ENCODE data around the gene PTPRD.

PTPRD gene

GRCh38 chr9:9489183-9489582 lies 1123.6 kb downstream of the PTPRD start:
- Histone ChIP-seq H3K4me2 (ENCODE audit: low read depth, low read length, poor library complexity, severe bottlenecking) (no peak overlapping the region), H3K9ac (ENCODE audit: low read depth, low read length, poor library complexity, severe bottlenecking) (no peak overlapping the region), H3K4me1 (ENCODE audit: insufficient read depth, low read length, poor library complexity, severe bottlenecking) (no peaks in the 10 kb centered on the region), H3K79me2 (ENCODE audit: insufficient read depth, low read length) (no peaks in the 10 kb centered on the region), H3K4me3 (ENCODE audit: low read length, poor library complexity, severe bottlenecking) (no peak overlapping the region), H3K9me2 (replicated peaks; ENCODE audit: low read depth, low read length) (no peaks in the 10 kb centered on the region), H2AFZ (ENCODE audit: low read length) (no peak overlapping the region), H3K9me3 (ENCODE audit: insufficient read depth, low read depth, low read length) (no peaks in the 10 kb centered on the region), H3K36me3 (ENCODE audit: insufficient read depth, low read length) (no peaks in the 10 kb centered on the region), H3F3A (ENCODE audit: low read depth) (no peaks in the 10 kb centered on the region), H4K20me1 (ENCODE audit: insufficient read depth, low read length, poor library complexity, severe bottlenecking) (no peaks in the 10 kb centered on the region), H3K27me3 (ENCODE audit: insufficient read depth, low read length, poor library complexity, severe bottlenecking) (no peaks in the 10 kb centered on the region)
- no peak for TF ChIP-seq CTCF (conservative IDR thresholded peaks at IDR 0.05; ENCODE audit: low read length)
- no peak for TF ChIP-seq EZH2phosphoT487 (IDR thresholded peaks at IDR 0.05; ENCODE audit: borderline replicate concordance)

- no peaks in the 10 kb centered on the region for H4K20me1 ChIP-seq (ENCODE audit: insufficient read depth, low read length, poor library complexity, severe bottlenecking)
- H3K79me2 ChIP-seq (ENCODE audit: insufficient read depth, low read length), result no peaks in the 10 kb centered on the region
- H3K9me3 ChIP-seq (ENCODE audit: insufficient read depth, low read depth, low read length), result no peaks in the 10 kb centered on the region
- no peaks in the 10 kb centered on the region for H3K27me3 ChIP-seq (ENCODE audit: insufficient read depth, low read length, poor library complexity, severe bottlenecking)
- TF ChIP-seq CTCF (conservative IDR thresholded peaks at IDR 0.05; ENCODE audit: low read length), result no peak
- no peak for TF ChIP-seq EZH2phosphoT487 (IDR thresholded peaks at IDR 0.05; ENCODE audit: borderline replicate concordance)
- H3K4me1 ChIP-seq (ENCODE audit: insufficient read depth, low read length, poor library complexity, severe bottlenecking), result no peaks in the 10 kb centered on the region
- H3K36me3 ChIP-seq (ENCODE audit: insufficient read depth, low read length), result no peaks in the 10 kb centered on the region
- no peak overlapping the region for H3K4me2 ChIP-seq (ENCODE audit: low read depth, low read length, poor library complexity, severe bottlenecking)
- H3K9ac ChIP-seq (ENCODE audit: low read depth, low read length, poor library complexity, severe bottlenecking), result no peak overlapping the region
- H2AFZ ChIP-seq (ENCODE audit: low read length), result no peak overlapping the region
- H3F3A ChIP-seq (ENCODE audit: low read depth), result no peaks in the 10 kb centered on the region
- no peaks in the 10 kb centered on the region for H3K9me2 ChIP-seq (replicated peaks; ENCODE audit: low read depth, low read length)
- H3K4me3 ChIP-seq (ENCODE audit: low read length, poor library complexity, severe bottlenecking), result no peak overlapping the region
Measured at GRCh38 chr9:9483175-9483574, 1129.6 kb downstream of the PTPRD start.

GRCh38 chr9:9478741-9479140 lies 1134.1 kb downstream of the PTPRD start:
- no peaks in the 10 kb centered on the region for H4K20me1 ChIP-seq (ENCODE audit: insufficient read depth, low read length, poor library complexity, severe bottlenecking)
- H3K9ac ChIP-seq (ENCODE audit: low read depth, low read length, poor library complexity, severe bottlenecking), result no peak overlapping the region
- no peaks in the 10 kb centered on the region for H3K27me3 ChIP-seq (ENCODE audit: insufficient read depth, low read length, poor library complexity, severe bottlenecking)

More at GRCh38 chr9:9478741-9479140, 1134.1 kb downstream of the PTPRD start:
- H3K4me1 ChIP-seq (ENCODE audit: insufficient read depth, low read length, poor library complexity, severe bottlenecking), result no peaks in the 10 kb centered on the region
- no peak overlapping the region for H2AFZ ChIP-seq (ENCODE audit: low read length)
- no peaks in the 10 kb centered on the region for H3K79me2 ChIP-seq (ENCODE audit: insufficient read depth, low read length)
- no peak overlapping the region for H3K4me2 ChIP-seq (ENCODE audit: low read depth, low read length, poor library complexity, severe bottlenecking)
- no peaks in the 10 kb centered on the region for H3F3A ChIP-seq (ENCODE audit: low read depth)
- no peaks in the 10 kb centered on the region for H3K9me3 ChIP-seq (ENCODE audit: insufficient read depth, low read depth, low read length)
- H3K4me3 ChIP-seq (ENCODE audit: low read length, poor library complexity, severe bottlenecking), result no peak overlapping the region
- H3K9me2 ChIP-seq (replicated peaks; ENCODE audit: low read depth, low read length), result no peaks in the 10 kb centered on the region
- H3K36me3 ChIP-seq (ENCODE audit: insufficient read depth, low read length), result no peaks in the 10 kb centered on the region
- TF ChIP-seq EZH2phosphoT487 (IDR thresholded peaks at IDR 0.05; ENCODE audit: borderline replicate concordance) (no peak), CTCF (conservative IDR thresholded peaks at IDR 0.05; ENCODE audit: low read length) (no peak)

Data from Loucy (cell line).